ENCODE measurements around the gene ST7. TPM values are rescaled to one million over a fixed set of nuclear protein-coding genes. Genes with fewer than 3 reads are reported as not detected.

The ST7 gene
- total RNA-seq, 3 donors from 2014 or later (not counting 1 experiment from before 2014, with no cell fraction given): 9.8 to 15.7 (median 12.9) TPM

- no peaks in the 10 kb centered on the region for H3K4me1 ChIP-seq (ENCODE audit: control insufficient read depth, insufficient read depth, low read length)
- ATAC-seq (no peak), DNase-seq (no peak)
- H3K27me3 Mint-ChIP-seq (ENCODE audit: low read depth in 2 of 2): no peaks in the 10 kb centered on the region
- peaks cover 2% of the 10 kb centered on the region for H3K36me3 ChIP-seq (ENCODE audit: control insufficient read depth, insufficient read depth, low read length)
- no peaks in the 10 kb centered on the region for H3K9me3 Mint-ChIP-seq
- intact Hi-C loops (cut with micrococcal nuclease): no loop called here
- H3K4me3 ChIP-seq (ENCODE audit: low read length): no peak overlapping the region
- H3K36me3 Mint-ChIP-seq: peaks cover 8% of the 10 kb centered on the region
- H3K9me3 ChIP-seq (ENCODE audit: control insufficient read depth, insufficient read depth, low read length): no peaks in the 10 kb centered on the region
- H3K4me1 Mint-ChIP-seq: peaks cover 12% of the 10 kb centered on the region in 2 donors
- no peak overlapping the region for H3K27ac ChIP-seq (ENCODE audit: low read length)
- TF ChIP-seq CTCF (IDR thresholded peaks at IDR 0.05): no peak
- H3K4me3 Mint-ChIP-seq: no peak overlapping the region
- 86% methylated on average over 1 of the region's 2 CpGs for WGBS (ENCODE audit: insufficient coverage)
- no peaks in the 10 kb centered on the region for H3K27me3 ChIP-seq (ENCODE audit: control insufficient read depth, insufficient read depth, low read length)
- no peak overlapping the region for H3K27ac Mint-ChIP-seq
Measured at GRCh38 chr7:117134889-117135552, 181.7 kb downstream of the ST7 start.

GRCh38 chr7:117135553-117135891 lies 182.2 kb downstream of the ST7 start:
- intact Hi-C loops (cut with micrococcal nuclease): no loop called here
- TF ChIP-seq CTCF (IDR thresholded peaks at IDR 0.05): no peak
- H3K4me1 Mint-ChIP-seq: peaks cover 12% of the 10 kb centered on the region in 2 donors
- no peak overlapping the region for H3K4me3 ChIP-seq (ENCODE audit: low read length)
- no peak overlapping the region for H3K27ac ChIP-seq (ENCODE audit: low read length)
- ATAC-seq: no peak
- DNase-seq: no peak
- peaks cover 8% of the 10 kb centered on the region for H3K36me3 Mint-ChIP-seq
- no peaks in the 10 kb centered on the region for H3K27me3 Mint-ChIP-seq (ENCODE audit: low read depth in 2 of 2)
- no peaks in the 10 kb centered on the region for H3K4me1 ChIP-seq (ENCODE audit: control insufficient read depth, insufficient read depth, low read length)
- peaks cover 2% of the 10 kb centered on the region for H3K36me3 ChIP-seq (ENCODE audit: control insufficient read depth, insufficient read depth, low read length)
- no peaks in the 10 kb centered on the region for H3K9me3 ChIP-seq (ENCODE audit: control insufficient read depth, insufficient read depth, low read length)
- no peaks in the 10 kb centered on the region for H3K9me3 Mint-ChIP-seq
- H3K27me3 ChIP-seq (ENCODE audit: control insufficient read depth, insufficient read depth, low read length): no peaks in the 10 kb centered on the region
- H3K27ac Mint-ChIP-seq: no peak overlapping the region
- no peak overlapping the region for H3K4me3 Mint-ChIP-seq
- WGBS (ENCODE audit: insufficient coverage): 100% methylated on average over 1 of the region's 1 CpG

GRCh38 chr7:117137868-117138267 lies 184.6 kb downstream of the ST7 start:
- H3K9me3 Mint-ChIP-seq: no peaks in the 10 kb centered on the region

More at GRCh38 chr7:117137868-117138267, 184.6 kb downstream of the ST7 start:
- Mint-ChIP-seq H3K4me1 (peaks cover 12% of the 10 kb centered on the region in 2 donors), H3K4me3 (no peak overlapping the region), H3K27me3 (ENCODE audit: low read depth in 2 of 2) (no peaks in the 10 kb centered on the region), H3K27ac (no peak overlapping the region), H3K36me3 (peaks cover 8% of the 10 kb centered on the region)
- Histone ChIP-seq H3K9me3 (ENCODE audit: control insufficient read depth, insufficient read depth, low read length) (no peaks in the 10 kb centered on the region), H3K4me1 (ENCODE audit: control insufficient read depth, insufficient read depth, low read length) (no peaks in the 10 kb centered on the region), H3K27ac (ENCODE audit: low read length) (no peak overlapping the region), H3K36me3 (ENCODE audit: control insufficient read depth, insufficient read depth, low read length) (no peaks in the 10 kb centered on the region), H3K4me3 (ENCODE audit: low read length) (no peak overlapping the region), H3K27me3 (ENCODE audit: control insufficient read depth, insufficient read depth, low read length) (no peaks in the 10 kb centered on the region)
- DNase-seq: no peak
- no peak for ATAC-seq
- TF ChIP-seq CTCF (IDR thresholded peaks at IDR 0.05): no peak
- intact Hi-C loops (cut with micrococcal nuclease): no loop called here
- WGBS (ENCODE audit: insufficient coverage): 94% methylated on average over 2 of the region's 3 CpGs

Measured in natural killer cell (primary cell).